Erythroblast (primary cell): Measurements from ENCODE around the gene HNF4A.

Experiments used
- GATA1 ChIP-seq: IDR thresholded peaks from 2 replicates; pipeline ENCODE4 v1.6.1; 2011; ENCODE audit warnings: low read depth, mild to moderate bottlenecking, control low read depth, low read length, moderate library complexity
- POLR2A ChIP-seq: IDR thresholded peaks from 2 replicates; pipeline ENCODE4 v1.6.1; 2011; ENCODE audit warnings: mild to moderate bottlenecking, low read length

- no peak for TF ChIP-seq POLR2A
- no peak for TF ChIP-seq GATA1
These were observed 34.8 kb downstream of the HNF4A start for GRCh38 chr20:44390280-44390679.
